HCT116 (cell line): ENCODE results near the gene KCNH5. TPM values are rescaled to one million over a fixed set of nuclear protein-coding genes. Genes with fewer than 3 reads are reported as not detected.

Experiments
- ATAC-seq: fragments of 200-7000 bp; cut with Tn5 transposase; 2 replicates; pipeline ENCODE4 v1.9.1; 2020; ENCODE audit warnings: mild to moderate bottlenecking, moderate library complexity
- BruUV-seq: library from RNA; stranded (reverse); fragments of 400-500 nt; replicated peaks from 2 replicates; lab custom pipeline; 2021; lab: Mats Ljungman, UMichigan
- CTCF ChIA-PET: fragments of 300-600 bp; sonication (Branson Sonifier 250); formaldehyde crosslinking; loops from one replicate; lab custom pipeline; 2021; ENCODE audit warnings: antibody characterized with exemption; lab: Charles Lee
- POLR2A ChIA-PET: fragments of 300-600, 350-600 bp; sonication (Branson Sonifier 250); formaldehyde crosslinking; loops from one replicate; lab custom pipeline; 2021; ENCODE audit warnings: antibody characterized with exemption; lab: Charles Lee
- RAD21 ChIA-PET, 2 experiments: fragments of 300-600 bp; sonication (Branson Sonifier 250); formaldehyde crosslinking; loops; one replicate each; lab custom pipeline; 2023; ENCODE audit warnings: low total read pairs in 2 of 2; ENCODE audit not compliant: uncharacterized antibody in 2 of 2, unreplicated experiment in 2 of 2, low non-redundant PET in 1 of 2; lab: Charles Lee
- DNase-seq: peaks from one replicate; pipeline ENCODE4 v3.0.0-alpha.2; 2010; ENCODE audit warnings: low read depth, low spot score
- H2AFZ ChIP-seq: fragments of 200-600 bp; shearing (Covaris generic), sonication (generic); 2 replicates; pipeline ENCODE4 v1.6.1; 2017; ENCODE audit warnings: low read depth, mixed run types, mixed read lengths, antibody characterized with exemption, low read length; ENCODE audit not compliant: poor library complexity, severe bottlenecking
- H3K27ac ChIP-seq: 2 replicates; pipeline ENCODE4 v1.5.1; 2012; ENCODE audit warnings: low read depth, low read length
- H3K27me3 ChIP-seq: fragments of 200-600 bp; sonication (generic); 2 replicates; pipeline ENCODE4 v1.6.1; 2016; ENCODE audit warnings: mixed run types, low read length, mixed read lengths; ENCODE audit not compliant: insufficient read depth
- H3K36me3 ChIP-seq, 2 experiments: fragments of 200-500 bp in 1 of 2; fragments of 200-600 bp in 1 of 2; sonication (Bioruptor generic) in 1 of 2; sonication (generic) in 1 of 2; 2 replicates each; pipeline versions ENCODE4 v1.5.1 to v1.6.1; 2014 to 2016; ENCODE audit warnings: low read length in 2 of 2, inconsistent platforms in 1 of 2, mixed read lengths in 1 of 2, mixed run types in 1 of 2; ENCODE audit not compliant: insufficient read depth in 2 of 2, control insufficient read depth in 1 of 2
- H3K4me1 ChIP-seq, 2 experiments: fragments of 200-600 bp in 1 of 2; sonication (generic) in 1 of 2; 2 replicates each; pipeline versions ENCODE4 v1.5.1 to v1.6.1; 2012 to 2017; ENCODE audit warnings: low read length in 2 of 2, inconsistent platforms in 1 of 2, mild to moderate bottlenecking in 1 of 2, mixed read lengths in 1 of 2, mixed run types in 1 of 2, moderate library complexity in 1 of 2; ENCODE audit not compliant: insufficient read depth in 2 of 2, control insufficient read depth in 1 of 2
- H3K4me2 ChIP-seq: fragments of 200-600 bp; sonication (generic); 2 replicates; pipeline ENCODE4 v1.6.1; 2017; ENCODE audit warnings: mixed run types, low read length, mixed read lengths
- H3K4me3 ChIP-seq, 2 experiments: fragments of 200-600 bp in 1 of 2; sonication (generic) in 1 of 2; replicated peaks in 1 of 2; 2 replicates each; pipeline ENCODE4 v1.5.1; 2011 to 2016; ENCODE audit warnings: low read length in 2 of 2, control low read depth in 1 of 2, low read depth in 1 of 2, mild to moderate bottlenecking in 1 of 2, mixed read lengths in 1 of 2, mixed run types in 1 of 2
- H3K79me2 ChIP-seq: fragments of 200-600 bp; sonication (generic); 2 replicates; pipeline ENCODE4 v1.6.1; 2017; ENCODE audit warnings: mild to moderate bottlenecking, mixed run types, low read length, moderate library complexity, mixed read lengths; ENCODE audit not compliant: insufficient read depth
- H3K9ac ChIP-seq: fragments of 200-600 bp; sonication (generic); 2 replicates; pipeline ENCODE4 v1.6.1; 2016; ENCODE audit warnings: low read length, mixed read lengths
- H3K9me2 ChIP-seq: fragments of 200-600 bp; sonication (generic), shearing (Covaris generic); 2 replicates; pipeline ENCODE4 v1.6.1; 2017; ENCODE audit warnings: mixed run types, mild to moderate bottlenecking, moderate library complexity; ENCODE audit not compliant: insufficient read depth
- H3K9me3 ChIP-seq, 2 experiments: fragments of 200-500 bp in 1 of 2; fragments of 200-600 bp in 1 of 2; sonication (Bioruptor generic) in 1 of 2; sonication (generic) in 1 of 2; 2 replicates each; pipeline ENCODE4 v1.6.1; 2014 to 2017; ENCODE audit warnings: low read length in 2 of 2, mixed read lengths in 2 of 2, inconsistent platforms in 1 of 2, low read depth in 1 of 2, mild to moderate bottlenecking in 1 of 2, mixed run types in 1 of 2, moderate library complexity in 1 of 2; ENCODE audit not compliant: control insufficient read depth in 1 of 2, insufficient read depth in 1 of 2
- H4K20me1 ChIP-seq: fragments of 200-600 bp; sonication (generic), shearing (Covaris generic); 2 replicates; pipeline ENCODE4 v1.6.1; 2017; ENCODE audit warnings: mixed run types, mild to moderate bottlenecking, moderate library complexity; ENCODE audit not compliant: insufficient read depth
- EGR1 ChIP-seq: IDR thresholded peaks from 2 replicates; pipeline ENCODE4 v1.6.1; 2012; ENCODE audit warnings: low read depth
- EZH2 ChIP-seq: fragments of 200-600 bp; sonication (generic); IDR thresholded peaks from 2 replicates; pipeline ENCODE4 v1.6.1; 2017; ENCODE audit warnings: antibody characterized with exemption, mixed run types
- RAD21 ChIP-seq: IDR thresholded peaks from 2 replicates; pipeline ENCODE4 v1.6.1; 2012; ENCODE audit warnings: low read depth, mild to moderate bottlenecking
- TCF7L2 ChIP-seq: IDR thresholded peaks from 2 replicates; pipeline ENCODE4 v1.7.0; 2011; ENCODE audit warnings: borderline replicate concordance, inconsistent platforms; ENCODE audit not compliant: insufficient read depth, insufficient read length; ENCODE audit errors: extremely low read depth
- YY1 ChIP-seq: IDR thresholded peaks from 2 replicates; pipeline ENCODE4 v1.6.1; 2011; ENCODE audit warnings: low read length, low read depth, moderate library complexity, mild to moderate bottlenecking; ENCODE audit not compliant: insufficient replicate concordance; ENCODE audit errors: extremely low read depth
- ZBTB33 ChIP-seq: IDR thresholded peaks from 2 replicates; pipeline ENCODE4 v1.6.1; 2011; ENCODE audit warnings: mild to moderate bottlenecking, low read length, moderate library complexity; ENCODE audit not compliant: insufficient replicate concordance; ENCODE audit errors: extremely low read depth
- intact Hi-C: fragments of 100-400 bp; cut with micrococcal nuclease; formaldehyde crosslinking; loops from 2 replicates; pipeline ENCODE4 v1.10.0; 2022
- total RNA-seq: library from RNA; stranded (reverse); gene quantifications from one replicate; pipeline ENCODE4 v1.2.1, GENCODE V29; 2021; ENCODE audit not compliant: unreplicated experiment

The KCNH5 gene
- total RNA-seq, 1 experiment from 2014 or later = not detected

- CTCF ChIA-PET = no interaction called here
- Histone ChIP-seq H3K27me3 (no peaks in the 10 kb centered on the region), H3K79me2 (no peaks in the 10 kb centered on the region), H3K9me3 (no peaks in the 10 kb centered on the region), H2AFZ (no peak overlapping the region), H3K4me2 (no peak overlapping the region), H3K4me3 (no peak overlapping the region), H3K9ac (no peak overlapping the region), H3K9me2 (no peaks in the 10 kb centered on the region), H3K4me1 (no peaks in the 10 kb centered on the region), H3K27ac (no peak overlapping the region), H4K20me1 (no peaks in the 10 kb centered on the region), H3K36me3 (no peaks in the 10 kb centered on the region)
- BruUV-seq = no TSS peak
- DNase-seq (no peak), ATAC-seq (no peak)
- RAD21 ChIA-PET = no interaction called here
- TF ChIP-seq ZBTB33 = no peak
- TF ChIP-seq EZH2 = no peak
- TF ChIP-seq TCF7L2 = no peak
- no peak for TF ChIP-seq RAD21
- TF ChIP-seq EGR1 = no peak
- TF ChIP-seq YY1 = no peak
- POLR2A ChIA-PET = no interaction called here
- intact Hi-C loops = no loop called here
These were observed 33.6 kb downstream of the KCNH5 start for GRCh38 chr14:63011623-63012022.

GRCh38 chr14:63009495-63009894 is 35.8 kb downstream of the KCNH5 start:
- Histone ChIP-seq H3K27ac (no peak overlapping the region), H3K4me3 (no peak overlapping the region), H3K9me2 (no peaks in the 10 kb centered on the region), H3K36me3 (no peaks in the 10 kb centered on the region), H3K4me2 (no peak overlapping the region), H3K4me1 (no peaks in the 10 kb centered on the region), H2AFZ (no peak overlapping the region), H4K20me1 (no peaks in the 10 kb centered on the region), H3K9me3 (no peaks in the 10 kb centered on the region), H3K79me2 (no peaks in the 10 kb centered on the region), H3K9ac (no peak overlapping the region), H3K27me3 (no peaks in the 10 kb centered on the region)
- no TSS peak for BruUV-seq
- POLR2A ChIA-PET = no interaction called here
- DNase-seq (no peak), ATAC-seq (no peak)
- intact Hi-C loops = no loop called here
- RAD21 ChIA-PET = no interaction called here
- CTCF ChIA-PET = no interaction called here
- TF ChIP-seq RAD21 = no peak
